Raji (cell line): ENCODE measurements around the gene NDST4.

ENCODE experiments used
- POLR2A ChIP-seq: IDR thresholded peaks from 2 replicates; pipeline ENCODE4 v1.6.1; 2011; ENCODE audit warnings: low read depth, low read length, control low read depth; ENCODE audit not compliant: insufficient read depth

The NDST4 gene

DNA sequence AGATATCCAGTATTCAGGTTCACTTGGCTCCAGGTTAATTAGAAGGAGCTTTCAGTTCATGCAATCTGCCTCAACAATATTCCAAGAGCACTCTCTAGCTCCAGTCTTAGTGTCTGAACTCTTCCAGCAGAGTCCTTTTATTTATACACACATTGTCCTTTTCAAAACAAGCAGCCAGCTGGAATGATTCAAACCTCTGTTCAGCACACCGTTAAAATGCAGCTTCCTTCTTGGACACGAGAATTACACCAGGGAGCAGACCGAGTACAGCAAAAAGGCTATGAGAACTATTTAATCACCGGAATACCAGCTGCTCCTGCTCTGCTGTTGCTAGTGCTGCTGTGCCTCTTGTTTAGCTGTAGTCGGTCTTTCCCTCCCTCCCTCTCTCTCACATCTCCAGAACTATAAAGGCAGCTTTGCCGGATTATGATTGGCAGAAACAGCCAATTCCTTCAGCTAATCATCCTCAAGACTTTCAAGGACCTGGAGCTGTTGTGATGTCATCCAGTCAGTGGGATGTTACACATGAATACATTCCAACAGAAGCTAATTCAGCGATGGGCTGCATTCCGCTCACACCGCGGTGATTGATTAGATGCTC, at the start of gene NDST4:
NDST4 (minus strand) TSS at position 115 of the 601 bp plus-strand sequence. CDS start 36,584 bp downstream, outside the sequence.
- no peak for TF ChIP-seq POLR2A

DNA sequence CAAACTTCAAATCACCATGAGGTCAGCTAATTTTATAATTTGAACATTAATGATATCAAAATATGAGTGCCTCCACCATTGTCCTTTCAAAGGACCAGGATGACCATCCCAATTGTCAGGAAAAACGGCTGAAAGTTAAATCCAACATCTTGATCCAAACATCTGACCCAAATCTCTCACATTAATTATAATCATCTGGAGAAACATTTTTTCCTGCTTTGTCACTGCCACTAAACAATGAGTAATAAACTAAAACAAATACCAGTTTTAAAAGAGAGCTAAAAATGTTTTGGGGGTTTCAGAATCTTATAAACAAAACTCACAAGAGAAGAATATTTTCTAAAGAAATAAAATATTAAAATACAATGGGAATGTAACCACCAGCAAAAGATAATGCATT, 45.7 kb upstream of the NDST4 start:
- TF ChIP-seq POLR2A: no peak

DNA sequence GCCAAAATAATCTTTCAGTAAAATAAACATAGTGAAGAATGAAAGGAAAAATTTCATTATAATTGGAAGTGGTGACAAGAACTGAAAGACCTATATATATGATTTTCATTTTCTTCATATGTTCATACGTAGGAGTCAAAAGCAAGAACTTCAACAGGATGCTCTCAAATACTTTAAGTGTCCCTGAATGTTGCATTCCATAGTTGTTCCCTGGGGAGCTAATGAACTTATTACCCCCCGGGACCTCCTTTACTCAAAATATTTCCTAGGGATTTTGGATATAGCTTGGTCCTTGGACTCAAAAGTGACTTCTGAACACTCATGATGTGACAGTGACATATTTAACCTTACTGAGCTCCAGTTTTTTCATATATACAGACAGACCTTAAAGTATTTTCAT, 44.9 kb upstream of the NDST4 start:
- TF ChIP-seq POLR2A: no peak

DNA sequence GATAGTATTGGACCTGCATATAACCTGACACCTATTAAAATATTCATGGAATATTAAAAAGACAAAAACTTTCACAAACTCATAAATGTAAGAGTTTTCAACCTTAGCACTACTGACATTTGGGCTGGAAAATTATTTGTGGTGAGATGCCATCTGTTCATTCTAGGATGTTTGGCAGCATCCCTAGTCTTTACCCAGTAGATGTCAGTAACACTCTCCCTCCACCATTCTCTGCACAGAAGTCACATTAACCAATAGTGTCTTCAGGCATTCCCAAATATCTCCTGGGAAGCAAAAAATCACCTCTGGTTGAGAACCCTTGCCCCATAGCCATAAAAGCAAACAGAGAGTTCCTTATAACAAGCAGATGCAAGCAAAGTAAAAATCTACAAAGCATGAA, 41.4 kb upstream of the NDST4 start:
- no peak for TF ChIP-seq POLR2A

DNA sequence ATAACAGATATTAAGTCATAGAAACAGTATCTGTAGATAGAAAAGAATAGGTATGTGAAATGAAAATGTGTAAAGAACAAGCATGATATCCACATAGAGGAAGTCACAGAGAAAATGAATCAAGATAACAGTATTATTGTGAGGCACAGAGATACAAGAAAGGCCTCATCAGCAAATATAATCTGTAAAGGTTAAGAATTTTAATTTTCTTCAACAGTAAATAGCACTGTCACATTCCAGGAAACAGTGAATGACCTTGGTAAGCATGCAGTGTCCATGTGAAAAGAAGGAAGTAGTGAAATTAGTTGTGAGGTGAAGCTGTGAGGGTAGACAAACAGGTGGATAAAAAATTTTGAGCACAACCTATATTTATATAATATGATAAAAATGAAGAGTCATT, 39.5 kb upstream of the NDST4 start:
- no peak for TF ChIP-seq POLR2A

DNA sequence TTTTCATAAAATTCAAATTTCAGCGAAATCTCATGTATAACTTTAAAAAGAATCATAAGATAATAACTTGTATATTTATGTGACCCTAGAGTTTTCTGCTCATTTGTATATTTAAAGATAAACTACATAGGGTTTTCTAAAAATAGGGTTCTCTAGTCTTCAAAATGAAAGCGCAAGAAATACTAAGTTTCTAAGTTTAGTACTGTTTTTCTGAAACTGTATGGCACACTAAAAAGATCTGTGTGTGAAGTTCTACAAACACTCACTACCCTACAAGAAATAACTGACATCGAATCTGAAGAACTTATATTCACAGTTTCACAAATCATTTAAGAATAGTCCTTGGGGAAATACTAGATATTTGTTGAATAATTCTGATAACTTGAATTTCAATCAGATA, 38.7 kb upstream of the NDST4 start:
- no peak for TF ChIP-seq POLR2A

DNA sequence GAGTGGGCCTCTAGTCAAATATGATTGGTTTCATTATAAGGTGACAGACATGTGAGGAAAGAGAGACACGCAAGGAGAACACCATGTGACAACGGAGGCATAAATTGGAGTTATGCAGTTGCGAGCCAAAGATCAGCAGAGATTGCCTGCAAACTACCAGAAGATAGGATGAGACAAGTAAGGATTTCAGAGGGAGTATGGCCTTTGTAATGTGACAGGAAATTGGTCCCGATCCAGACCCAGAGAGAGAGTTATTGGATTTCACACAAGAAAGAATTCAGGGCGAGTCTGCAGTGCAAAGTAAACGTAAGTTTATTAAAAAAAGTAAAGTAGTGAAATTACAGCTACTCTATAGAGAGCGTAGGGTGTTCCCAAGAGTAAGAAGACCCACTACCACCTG, 35.7 kb upstream of the NDST4 start:
- TF ChIP-seq POLR2A: no peak

DNA sequence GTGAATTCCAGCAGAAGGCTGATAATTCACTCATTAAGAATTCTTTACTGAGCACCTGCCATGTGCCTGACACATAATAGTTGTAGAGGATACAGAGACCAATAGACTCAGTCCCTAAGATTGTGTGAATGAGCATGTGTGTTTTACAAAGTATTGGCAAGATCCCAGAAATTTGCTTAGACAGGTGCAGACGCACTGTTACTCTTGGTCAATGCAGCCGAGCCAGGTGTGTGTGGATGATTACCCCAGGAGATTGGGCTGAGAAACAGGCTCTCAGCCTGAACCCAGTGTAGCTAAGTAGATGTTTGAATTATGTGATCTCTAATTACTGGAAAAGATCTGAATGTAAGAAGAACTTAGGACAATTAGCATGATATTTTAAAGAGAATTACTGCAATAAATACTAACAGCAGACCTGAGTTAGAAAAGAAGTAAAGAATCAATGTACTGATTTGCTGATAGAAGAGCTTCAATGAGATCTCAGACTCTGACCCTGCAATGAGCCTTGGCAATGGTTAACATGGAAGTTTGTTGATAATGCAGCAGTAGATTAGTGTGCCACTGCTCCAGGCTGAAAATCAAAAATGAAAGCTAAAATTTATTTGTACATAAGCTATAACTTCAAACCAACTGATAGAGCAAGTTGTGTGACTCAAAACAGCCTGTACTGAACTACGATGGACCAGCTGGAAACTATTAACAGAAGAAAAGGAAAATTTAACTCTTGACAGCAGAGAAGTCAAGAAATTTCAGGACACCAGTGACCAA, 32.2 kb upstream of the NDST4 start:
- no peak for TF ChIP-seq POLR2A

DNA sequence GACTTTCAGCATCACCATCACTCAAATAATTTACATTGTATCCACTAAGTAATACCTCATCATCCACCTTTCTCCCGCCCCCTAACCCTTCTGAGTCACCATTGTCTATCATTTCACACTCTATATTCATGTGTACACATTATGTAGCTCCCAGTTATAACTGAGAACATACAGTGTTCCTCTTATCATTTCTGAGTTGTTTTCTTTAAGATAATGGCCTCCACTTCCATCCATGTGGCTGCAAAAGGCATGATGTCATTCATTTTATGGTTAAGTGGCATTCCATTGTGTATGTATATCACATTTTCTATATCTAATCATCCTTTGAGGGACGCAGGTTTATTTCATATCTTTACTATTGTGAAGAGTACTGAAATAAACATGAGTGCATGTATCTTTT, 14.6 kb upstream of the NDST4 start:
- TF ChIP-seq POLR2A: no peak

DNA sequence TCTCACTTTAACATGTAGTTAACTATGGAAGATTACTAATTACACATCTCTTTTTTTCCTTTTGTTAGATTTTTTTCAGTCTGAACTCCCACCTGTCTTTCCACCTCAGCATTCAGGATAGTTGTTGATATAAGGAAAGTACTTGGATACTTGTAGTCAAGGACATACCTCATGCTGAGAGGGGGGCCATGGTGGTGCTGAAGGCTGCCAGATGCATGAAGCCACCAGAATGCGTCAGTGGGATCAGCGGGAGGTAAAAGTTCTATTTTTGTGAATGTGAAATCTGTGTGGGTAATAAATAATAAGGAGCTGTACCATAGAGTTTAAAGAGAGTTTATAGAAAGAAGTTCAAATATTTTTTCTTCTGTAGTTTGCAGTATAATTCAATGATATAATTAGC, 13.1 kb upstream of the NDST4 start:
- no peak for TF ChIP-seq POLR2A

DNA sequence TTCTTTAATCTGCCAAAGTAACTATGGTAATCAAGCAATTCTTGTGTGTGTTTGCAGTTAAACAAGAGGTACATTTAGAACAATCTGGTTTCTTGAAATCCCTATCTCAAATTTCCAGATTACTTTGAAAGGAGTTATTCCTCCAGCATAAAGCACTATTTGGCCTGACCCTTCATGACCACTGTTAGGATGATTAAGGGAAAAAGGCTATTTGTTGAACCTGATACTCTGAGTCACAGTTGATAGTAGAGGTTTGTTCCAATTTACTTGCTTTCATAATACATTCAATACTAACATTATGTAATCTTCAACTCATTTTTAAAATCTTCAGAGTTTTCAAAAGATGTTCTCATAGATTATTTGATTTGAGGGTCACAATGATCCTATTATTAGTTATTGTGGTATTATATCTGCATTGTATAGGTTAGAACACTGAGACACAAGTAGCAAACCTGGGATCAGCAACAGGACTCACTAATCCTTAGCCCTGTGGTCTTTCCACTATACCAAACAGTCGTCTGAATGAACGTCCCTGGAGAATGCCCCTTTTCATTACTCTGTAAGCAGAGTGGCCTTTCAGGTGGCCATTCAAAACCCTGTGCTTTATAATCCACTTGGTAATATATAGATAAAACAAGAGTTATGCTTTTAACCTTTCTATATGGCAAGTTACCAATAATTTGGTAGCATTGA, 8.1 kb upstream of the NDST4 start:
- TF ChIP-seq POLR2A: no peak

DNA sequence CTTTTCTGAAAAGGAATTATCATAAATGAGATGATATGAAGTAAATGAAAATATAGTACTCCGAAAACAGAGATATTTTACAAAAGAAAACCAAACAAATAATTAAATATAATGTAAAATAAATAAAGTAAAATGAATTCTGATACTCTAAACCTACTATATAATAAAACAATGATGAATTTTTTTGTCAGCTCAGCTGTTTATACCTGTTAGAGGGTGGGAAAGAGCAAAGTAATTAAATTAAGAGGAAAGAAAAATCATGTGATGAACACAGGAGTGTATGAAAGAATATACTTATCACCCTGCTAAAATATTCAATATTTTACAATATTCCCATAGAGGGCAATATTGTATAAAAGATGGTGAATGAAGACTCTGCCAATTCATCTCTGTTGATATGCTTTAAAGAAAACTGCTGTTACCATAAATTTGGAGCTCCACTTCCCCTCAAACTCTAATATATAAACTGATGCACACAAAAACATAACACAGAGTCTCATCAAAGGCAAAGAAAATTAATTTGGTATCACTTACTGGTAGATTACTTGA, 6.5 kb upstream of the NDST4 start:
- no peak for TF ChIP-seq POLR2A

DNA sequence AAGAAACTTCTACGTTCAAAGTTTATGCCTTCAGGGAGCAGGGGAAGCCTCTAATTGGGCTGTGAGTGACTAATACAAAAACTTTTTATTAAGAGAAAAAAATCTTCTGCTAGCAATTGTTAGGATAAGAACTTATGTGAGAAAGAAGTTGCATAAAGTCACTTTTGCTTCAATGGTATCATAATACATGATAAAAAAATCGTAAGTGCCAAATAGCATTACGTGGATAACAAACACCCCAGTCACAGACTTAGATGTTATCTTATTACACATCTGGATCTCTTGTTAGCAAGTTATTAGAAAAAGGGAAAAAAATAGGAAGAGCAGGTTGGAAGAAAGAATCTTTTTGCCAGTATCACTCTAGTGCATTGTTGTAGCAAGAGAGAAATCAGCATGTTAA, 4.2 kb upstream of the NDST4 start:
- no peak for TF ChIP-seq POLR2A

DNA sequence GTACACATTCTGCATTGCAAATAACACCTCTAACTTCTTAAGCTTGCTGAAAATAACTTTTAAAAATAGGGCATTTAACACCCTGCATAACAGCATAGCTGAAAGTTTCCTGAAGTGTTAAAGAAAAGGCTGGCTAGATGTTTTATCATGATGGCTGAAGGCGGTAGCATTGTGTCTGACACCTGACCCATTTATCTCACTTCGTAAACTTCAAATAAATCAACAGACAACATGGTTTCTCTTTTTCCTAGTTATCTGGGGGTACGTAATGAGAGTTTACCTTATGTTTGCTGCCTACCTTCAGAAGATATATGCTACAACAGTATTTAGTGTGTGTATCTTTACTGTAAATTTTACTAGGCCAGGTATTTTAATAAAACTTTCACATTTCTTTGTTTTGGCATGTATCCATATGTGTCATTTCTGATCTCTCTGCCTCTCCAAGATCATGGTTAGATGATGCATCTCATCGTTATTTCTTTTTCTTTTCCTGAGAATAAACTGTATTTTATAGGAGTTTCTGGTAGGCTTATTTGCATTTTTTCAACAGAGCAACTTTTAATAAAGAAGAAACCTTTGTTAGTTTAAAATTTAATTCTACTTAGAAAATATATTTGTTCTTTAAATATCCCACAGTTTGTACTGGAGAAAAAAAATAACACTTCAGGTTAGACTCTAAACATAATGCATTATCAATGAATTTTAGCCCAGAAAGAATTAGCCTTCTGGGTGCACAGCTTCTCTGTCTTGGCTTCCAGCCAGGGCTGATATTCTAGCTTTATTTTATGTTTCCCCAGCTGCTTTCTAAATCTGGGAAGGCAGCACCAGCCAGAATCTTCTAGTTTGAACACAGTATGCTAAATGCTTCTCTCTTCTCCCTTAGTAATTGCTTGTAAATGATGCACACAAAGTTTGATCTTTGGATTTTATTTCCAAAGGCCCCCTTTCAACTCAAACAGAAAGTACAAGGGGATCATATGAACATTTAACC, 2.9 kb downstream of the NDST4 start:
- no peak for TF ChIP-seq POLR2A

DNA sequence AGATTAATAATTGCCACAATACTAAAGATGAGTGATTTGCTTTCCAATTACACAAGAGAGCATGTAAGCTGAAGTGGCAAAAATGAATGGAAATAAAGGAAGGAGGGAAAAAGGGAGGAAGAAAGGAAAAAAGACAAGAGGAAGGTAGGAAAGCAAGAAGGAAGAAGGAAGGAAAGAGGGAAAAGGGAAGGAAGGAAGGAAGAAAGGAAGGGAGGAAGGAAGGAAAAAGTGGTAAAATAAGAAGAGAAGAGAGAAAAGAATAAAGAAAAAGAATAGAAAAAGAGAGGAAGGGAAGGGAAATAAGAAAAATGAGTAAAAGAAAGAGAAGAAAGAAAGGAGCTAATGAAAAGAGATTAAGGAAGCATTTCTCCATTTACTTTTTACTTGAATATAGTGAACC, 4.6 kb downstream of the NDST4 start:
- TF ChIP-seq POLR2A: no peak

DNA sequence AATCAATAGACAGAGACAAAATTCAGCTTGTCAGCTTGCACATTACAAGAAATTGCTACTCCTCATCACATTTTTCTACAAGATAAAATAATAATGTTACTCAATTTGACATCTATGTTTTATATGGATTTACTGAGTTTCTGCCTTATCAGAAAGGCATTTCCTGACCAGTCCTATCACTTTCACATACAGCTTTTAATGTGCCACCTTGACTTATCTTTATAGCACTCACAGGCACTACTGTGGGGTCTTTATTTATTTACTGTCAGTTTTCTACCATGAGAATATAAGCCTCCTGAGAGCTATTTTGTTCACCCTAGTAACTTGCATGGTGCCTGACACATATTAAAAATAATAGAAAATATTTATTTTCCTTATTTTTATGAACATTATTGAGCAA, 6.0 kb downstream of the NDST4 start:
- TF ChIP-seq POLR2A: no peak
